ENCODE measurements around the gene RIOK1.
"Not testable (repeated sequence)": the region's sequence is repeated elsewhere in the genome, so short reads cannot be mapped to it uniquely, and the experiment has no call there.

Gene RIOK1

GRCh38 chr6:7389451-7390225, at the start of gene RIOK1, which contains the start of gene CAGE1:
RIOK1 (plus strand) TSS chr6:7389808; CDS start chr6:7390003, 195 bp downstream.
CAGE1 (minus strand) TSS chr6:7389742; CDS start chr6:7387173, 2,569 bp downstream.
- peak; percentile 97 for DNase-seq

GRCh38 chr6:7341271-7341670, 48.3 kb upstream of the RIOK1 start:
- no peak for DNase-seq

- DNase-seq = no peak
Observed at GRCh38 chr6:7341989-7342742, 47.4 kb upstream of the RIOK1 start.

- DNase-seq = no peak
Observed at GRCh38 chr6:7343546-7344475, 45.8 kb upstream of the RIOK1 start.

- not testable (repeated sequence) for DNase-seq
Observed at GRCh38 chr6:7344773-7345450, 44.7 kb upstream of the RIOK1 start.

GRCh38 chr6:7347551-7347997, 42.0 kb upstream of the RIOK1 start:
- DNase-seq = not testable (repeated sequence)

GRCh38 chr6:7350591-7350990, 39.0 kb upstream of the RIOK1 start:
- not testable (repeated sequence) for DNase-seq

GRCh38 chr6:7351916-7352315, 37.7 kb upstream of the RIOK1 start:
- DNase-seq = not testable (repeated sequence)

GRCh38 chr6:7367408-7367807, 22.2 kb upstream of the RIOK1 start:
- DNase-seq = no peak

GRCh38 chr6:7373739-7374138, 15.9 kb upstream of the RIOK1 start:
- peak; percentile 18 for DNase-seq

- DNase-seq = no peak
Observed at GRCh38 chr6:7377961-7378360, 11.6 kb upstream of the RIOK1 start.

- peak; percentile 62 for DNase-seq
Observed at GRCh38 chr6:7378740-7379139, 10.9 kb upstream of the RIOK1 start.

GRCh38 chr6:7381092-7381491, 8.5 kb upstream of the RIOK1 start:
- no peak for DNase-seq

- peak; percentile 56 for DNase-seq
Observed at GRCh38 chr6:7389162-7389450, 502 bp upstream of the RIOK1 start.

- no peak for DNase-seq
Observed at GRCh38 chr6:7390226-7390878, 744 bp downstream of the RIOK1 start.

- DNase-seq = peak; percentile 75
Observed at GRCh38 chr6:7391151-7391550, 1.5 kb downstream of the RIOK1 start.

- DNase-seq = no peak
Observed at GRCh38 chr6:7392402-7392801, 2.8 kb downstream of the RIOK1 start.

- no peak for DNase-seq
Observed at GRCh38 chr6:7401075-7401474, 11.5 kb downstream of the RIOK1 start.

- peak; percentile 66 for DNase-seq
Observed at GRCh38 chr6:7402716-7403115, 13.1 kb downstream of the RIOK1 start.

GRCh38 chr6:7404546-7404945, 14.9 kb downstream of the RIOK1 start:
- no peak for DNase-seq

GRCh38 chr6:7406743-7407142, 17.1 kb downstream of the RIOK1 start:
- DNase-seq = no peak

- DNase-seq = no peak
Observed at GRCh38 chr6:7409740-7410139, 20.1 kb downstream of the RIOK1 start.

Data from inflammatory macrophage treated with lipopolysaccharide for 4 hours (primary cell).